SW480 (cell line): ENCODE data around the gene P2RY6.

ENCODE experiments used
- DNase-seq: peaks from one replicate; pipeline ENCODE4 v3.0.0-alpha.2; 2016; ENCODE audit warnings: low spot score

P2RY6 gene

DNA sequence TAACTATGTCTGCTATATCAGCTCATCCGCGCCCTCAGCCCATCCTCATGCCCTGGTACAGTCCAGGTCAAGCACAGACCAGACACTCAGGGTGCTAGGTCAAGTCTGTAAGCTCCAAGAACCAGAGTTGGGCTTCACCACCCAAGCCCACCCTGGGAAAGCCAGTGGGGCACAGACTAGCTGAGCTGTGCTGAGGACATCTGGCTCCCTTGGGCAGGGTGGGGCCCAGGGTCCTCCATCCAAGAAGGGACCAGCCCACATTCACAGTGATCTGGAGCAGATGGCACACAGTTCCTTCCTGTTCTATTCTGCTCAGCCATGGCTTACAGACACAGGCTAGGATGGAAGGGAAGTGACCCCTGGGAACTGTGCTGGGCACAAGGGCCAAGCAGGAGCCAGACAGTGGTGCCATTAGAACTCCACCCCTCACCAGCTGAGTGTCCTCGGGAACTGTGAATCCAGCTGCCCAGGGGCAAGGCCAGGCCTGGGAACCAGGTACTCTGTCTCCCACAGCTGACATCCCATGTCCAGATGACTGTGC lies 9.1 kb downstream of the P2RY6 start:
- no peak for DNase-seq

DNA sequence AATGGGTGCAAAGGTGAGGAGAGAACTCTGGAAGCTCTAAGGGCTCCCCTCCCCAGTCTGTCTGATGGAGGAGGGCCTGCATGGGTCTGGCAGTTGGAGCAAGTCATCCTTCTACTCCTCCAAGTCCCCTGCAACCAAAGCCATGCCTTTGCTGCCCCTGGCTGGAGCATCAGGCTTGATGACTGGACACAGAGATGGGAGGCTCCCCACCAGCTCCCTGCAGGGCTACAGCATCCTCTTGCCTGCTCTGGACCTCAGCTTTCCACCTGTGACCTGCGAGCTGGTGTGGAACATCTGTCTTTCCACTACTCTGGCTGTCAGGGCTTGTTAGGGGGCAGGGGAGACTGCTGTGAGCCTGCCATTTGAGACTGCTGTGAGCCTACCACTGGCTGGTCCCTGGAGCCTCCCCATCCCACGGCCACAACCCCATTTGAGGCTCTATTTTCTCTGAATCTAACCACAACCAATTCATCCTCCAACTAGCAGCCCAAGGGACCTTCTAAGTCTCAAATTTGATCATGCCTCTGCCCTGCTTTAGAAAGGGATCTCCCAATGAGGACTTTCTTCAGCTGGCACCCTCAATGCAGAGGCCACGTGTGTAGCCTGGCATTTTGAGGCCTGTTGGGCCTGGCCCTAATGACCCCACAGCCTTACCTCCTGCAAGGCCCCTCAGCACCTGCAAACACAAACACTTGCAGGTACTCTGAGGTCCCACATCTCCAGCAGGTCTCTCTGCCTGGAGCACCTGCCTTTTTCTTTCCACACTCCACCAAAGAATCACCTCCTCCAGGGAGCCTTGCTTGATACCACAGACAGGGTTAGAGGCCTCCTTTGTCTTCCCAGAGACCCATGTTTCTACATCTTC lies 9.9 kb downstream of the P2RY6 start:
- DNase-seq, result no peak

DNA sequence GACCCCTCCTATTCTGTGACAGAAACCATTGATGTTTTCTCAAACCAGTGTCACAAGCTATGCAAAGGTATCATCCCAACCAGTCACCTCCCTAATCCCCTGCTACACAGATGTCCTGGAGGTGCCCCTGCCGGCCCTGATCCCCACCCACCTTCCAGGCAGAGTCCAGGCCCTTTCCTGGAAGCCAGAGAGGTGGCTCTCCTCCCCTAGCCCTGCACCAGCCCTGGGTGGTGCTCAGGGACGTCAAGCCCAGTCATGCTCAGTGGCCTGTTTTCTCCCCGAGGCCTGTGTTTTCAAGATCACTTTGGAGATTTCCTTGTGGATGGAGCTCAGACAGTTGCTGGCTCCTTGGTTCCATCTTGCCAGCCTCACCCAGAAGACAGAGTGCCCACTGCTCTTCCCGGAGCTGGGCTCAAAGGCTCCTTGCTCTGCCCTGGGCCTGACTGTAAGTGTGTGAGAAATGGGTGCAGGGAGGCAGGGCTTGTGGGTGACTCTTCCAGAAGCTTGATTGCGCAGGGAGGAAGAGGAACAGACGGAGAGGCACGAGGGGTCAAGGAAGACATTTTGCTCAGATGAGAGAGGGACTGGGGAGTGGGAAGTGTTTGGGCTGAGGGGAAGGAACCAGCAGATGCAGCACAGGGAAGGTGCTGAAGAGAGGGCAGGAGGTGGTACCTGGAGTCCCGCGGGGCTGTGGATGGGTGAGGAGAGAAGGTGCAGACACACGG lies 11.3 kb downstream of the P2RY6 start:
- DNase-seq, result no peak

GRCh38 chr11:73284106-73284505 lies 12.0 kb downstream of the P2RY6 start:
- DNase-seq, result no peak

GRCh38 chr11:73285721-73286120 lies 13.6 kb downstream of the P2RY6 start:
- no peak for DNase-seq

DNA sequence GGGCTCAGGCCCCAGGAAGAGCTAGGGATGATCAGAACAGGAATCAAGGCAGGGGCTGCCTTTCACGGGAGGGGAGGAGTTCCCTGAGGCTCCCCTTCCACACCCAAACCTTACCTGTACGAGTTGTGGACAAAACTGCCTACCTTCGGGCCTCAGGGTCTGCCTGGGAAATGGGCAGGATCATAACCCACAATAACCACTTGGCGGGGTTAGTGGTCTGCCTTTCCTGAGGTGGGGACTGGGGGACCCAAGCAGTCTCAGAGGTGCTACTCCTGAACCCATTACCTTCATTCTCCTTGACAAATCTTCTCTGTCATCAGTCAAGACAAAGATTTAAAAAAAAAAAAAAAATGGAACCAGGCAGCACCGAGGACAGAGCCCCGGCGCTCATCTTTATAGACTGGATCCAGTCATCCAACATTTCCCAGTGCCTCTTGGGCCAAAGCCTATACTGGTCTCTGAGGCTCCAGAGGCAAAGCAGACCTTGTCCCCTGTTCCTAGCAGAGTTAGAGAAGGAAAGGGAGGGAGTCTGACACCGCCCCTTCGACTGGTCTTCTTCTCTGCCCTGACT lies 14.2 kb downstream of the P2RY6 start:
- DNase-seq, result no peak

DNA sequence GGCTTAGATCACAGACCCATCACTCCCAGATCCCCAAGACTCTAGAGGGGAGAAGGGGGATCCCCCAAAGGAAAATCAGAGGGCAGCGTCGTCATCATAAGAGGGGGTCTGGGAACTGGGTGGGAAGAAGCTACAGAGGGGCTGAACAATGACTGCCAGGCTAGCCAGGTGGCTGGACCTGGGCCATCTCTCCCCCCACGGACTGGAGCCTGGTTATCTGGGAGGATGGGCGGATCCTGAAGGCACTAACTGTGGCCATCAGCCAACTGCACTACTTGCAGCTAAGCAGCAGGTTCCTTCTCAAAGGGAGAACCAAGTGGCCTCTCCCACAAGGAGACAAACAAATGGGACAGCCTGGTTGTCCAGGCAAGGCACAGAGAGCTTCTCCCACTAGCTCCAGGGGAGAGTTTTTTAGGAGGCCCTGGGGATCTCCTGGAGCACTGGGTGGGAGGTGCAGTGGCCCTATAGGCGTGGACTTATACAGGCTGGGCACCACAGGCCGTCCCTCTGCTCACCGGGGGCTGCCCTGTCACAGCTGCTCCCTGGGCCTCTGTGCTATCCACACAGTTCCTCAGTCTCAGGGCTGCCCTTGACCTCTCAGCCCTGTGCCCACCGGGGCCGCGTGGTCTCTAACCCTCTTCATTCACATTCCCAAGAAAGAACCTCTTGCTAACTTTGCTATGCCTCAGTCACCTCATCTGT lies 15.4 kb downstream of the P2RY6 start:
- DNase-seq, result no peak

- no peak for DNase-seq
These were observed 16.2 kb downstream of the P2RY6 start for GRCh38 chr11:73288192-73288872.

DNA sequence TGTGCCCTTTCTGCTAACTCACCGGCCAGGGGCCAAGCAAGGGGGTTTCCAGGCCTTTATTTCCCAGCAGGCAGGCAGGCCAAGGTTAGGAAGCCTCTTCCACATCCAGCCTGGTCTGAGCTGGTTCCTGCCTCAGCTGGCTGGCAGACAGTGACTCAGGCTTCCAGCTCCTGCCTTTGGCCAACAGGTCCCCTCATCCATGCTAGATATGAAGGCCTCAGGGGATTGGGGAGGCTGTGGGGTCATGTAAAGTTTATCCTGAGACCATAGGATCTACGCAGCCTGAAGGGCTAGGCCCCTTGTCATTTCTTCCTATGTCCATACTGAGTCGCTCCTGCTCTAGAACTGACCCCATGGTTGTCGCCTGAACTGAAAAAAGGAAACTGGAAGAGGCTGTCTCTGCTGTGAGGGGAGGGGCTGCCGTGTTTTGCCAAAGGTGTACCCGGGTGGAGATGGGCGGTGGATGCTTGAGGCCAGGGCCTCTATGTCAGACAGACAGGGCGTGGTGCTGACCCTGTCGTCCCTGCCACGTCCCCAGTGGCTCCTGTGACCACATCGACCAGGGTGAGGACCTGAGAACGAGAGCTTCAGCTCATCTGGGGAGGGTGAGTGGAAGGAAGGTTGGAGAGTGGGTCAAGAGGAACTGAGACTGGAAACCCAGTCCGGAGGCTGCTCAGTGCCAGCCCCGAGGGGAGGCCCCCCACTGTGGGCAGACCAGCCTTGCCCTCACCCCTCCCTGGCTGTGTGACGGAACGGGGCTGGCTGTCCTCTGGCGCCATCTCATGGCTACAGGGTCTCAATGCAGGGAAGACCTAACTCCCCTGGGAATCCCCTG lies 17.0 kb downstream of the P2RY6 start:
- DNase-seq, result peak; percentile 52

DNA sequence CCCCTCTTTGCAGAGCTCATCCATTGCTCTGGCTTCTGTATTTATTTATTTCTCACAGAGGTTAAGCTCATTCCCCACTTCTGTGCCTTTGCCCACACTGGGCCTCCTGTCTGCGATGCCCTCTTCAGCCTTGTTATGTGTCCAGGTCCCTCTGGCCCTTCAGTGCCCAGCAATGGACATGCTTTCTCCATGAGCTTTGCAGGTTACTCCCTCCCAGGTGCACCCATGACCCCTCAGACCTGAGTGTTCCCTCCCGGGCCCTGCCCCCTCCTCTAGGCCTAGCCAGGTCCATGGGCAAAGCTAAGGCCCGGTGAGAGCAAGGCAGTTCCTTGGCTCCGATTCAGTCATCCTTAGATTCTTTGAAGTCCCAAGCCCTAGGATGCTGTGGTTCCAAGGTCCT lies 18.4 kb downstream of the P2RY6 start:
- DNase-seq, result no peak

GRCh38 chr11:73291196-73291595 lies 19.1 kb downstream of the P2RY6 start:
- DNase-seq, result no peak

GRCh38 chr11:73291781-73292524 lies 19.8 kb downstream of the P2RY6 start:
- DNase-seq, result no peak

DNA sequence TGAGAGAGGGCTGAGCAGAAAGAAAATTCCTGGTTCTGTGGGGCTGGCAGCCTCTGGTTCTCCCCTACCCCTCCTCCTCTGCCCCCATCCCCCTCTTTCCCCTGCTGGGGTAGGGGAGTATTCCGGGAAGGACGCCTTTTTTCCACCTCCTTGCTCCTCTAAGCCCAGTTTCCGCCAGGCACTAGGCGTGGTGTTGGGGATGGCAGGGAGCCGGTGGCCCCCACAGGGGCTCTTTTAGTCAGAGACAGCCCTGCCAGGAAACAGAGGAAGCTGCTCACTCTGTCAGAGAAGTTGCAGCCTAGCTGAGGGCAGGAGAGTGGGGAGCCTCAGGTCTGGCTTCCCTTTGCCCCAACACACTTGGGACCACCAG lies 20.4 kb downstream of the P2RY6 start:
- DNase-seq, result no peak

GRCh38 chr11:73293356-73293936 lies 21.3 kb downstream of the P2RY6 start:
- DNase-seq, result no peak

- DNase-seq, result no peak
These were observed 22.5 kb downstream of the P2RY6 start for GRCh38 chr11:73294604-73295003.

DNA sequence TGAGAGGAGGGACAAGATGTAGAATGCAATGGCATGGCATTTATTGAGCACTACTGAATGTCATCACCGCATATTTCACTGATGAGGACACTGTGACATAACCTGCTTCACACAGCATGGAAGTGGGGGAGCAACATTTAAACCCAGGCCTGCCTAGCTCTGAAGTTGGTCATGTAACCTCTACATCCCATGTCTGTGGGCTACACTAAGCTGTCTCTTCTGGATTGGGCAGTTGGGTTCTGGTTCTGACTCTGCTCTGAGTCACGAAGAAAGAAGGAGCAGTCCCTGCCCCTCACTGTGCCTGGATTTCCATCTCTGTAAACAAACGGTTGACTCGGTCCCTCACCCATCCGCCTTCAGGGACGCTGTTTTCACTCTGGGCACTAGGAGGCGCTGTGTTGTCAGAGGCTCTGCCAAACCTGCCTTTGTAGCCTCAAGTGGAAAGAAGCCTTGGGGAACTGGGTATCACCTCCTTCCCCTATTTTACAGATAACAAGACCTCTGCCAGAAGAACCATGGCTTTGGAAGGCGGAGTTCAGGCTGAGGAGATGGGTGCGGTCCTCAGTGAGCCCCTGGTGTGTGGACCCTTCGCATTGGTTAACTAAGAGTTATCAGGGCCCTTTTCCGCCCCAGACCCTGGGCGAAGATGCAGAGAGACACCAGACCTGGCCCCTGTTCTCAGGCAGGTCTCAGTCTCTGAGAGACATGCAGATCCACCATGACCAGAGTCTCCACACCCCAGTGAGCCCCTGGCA lies 23.3 kb downstream of the P2RY6 start:
- DNase-seq, result peak; percentile 38

GRCh38 chr11:73295996-73296318 lies 23.8 kb downstream of the P2RY6 start:
- DNase-seq, result no peak

DNA sequence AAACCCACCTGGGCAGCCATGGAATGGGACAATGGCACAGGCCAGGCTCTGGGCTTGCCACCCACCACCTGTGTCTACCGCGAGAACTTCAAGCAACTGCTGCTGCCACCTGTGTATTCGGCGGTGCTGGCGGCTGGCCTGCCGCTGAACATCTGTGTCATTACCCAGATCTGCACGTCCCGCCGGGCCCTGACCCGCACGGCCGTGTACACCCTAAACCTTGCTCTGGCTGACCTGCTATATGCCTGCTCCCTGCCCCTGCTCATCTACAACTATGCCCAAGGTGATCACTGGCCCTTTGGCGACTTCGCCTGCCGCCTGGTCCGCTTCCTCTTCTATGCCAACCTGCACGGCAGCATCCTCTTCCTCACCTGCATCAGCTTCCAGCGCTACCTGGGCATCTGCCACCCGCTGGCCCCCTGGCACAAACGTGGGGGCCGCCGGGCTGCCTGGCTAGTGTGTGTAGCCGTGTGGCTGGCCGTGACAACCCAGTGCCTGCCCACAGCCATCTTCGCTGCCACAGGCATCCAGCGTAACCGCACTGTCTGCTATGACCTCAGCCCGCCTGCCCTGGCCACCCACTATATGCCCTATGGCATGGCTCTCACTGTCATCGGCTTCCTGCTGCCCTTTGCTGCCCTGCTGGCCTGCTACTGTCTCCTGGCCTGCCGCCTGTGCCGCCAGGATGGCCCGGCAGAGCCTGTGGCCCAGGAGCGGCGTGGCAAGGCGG lies 24.5 kb downstream of the P2RY6 start:
- DNase-seq, result no peak
